Thyroid gland (tissue), 4 donors: ENCODE results near the gene MAB21L3. TPM values are rescaled to one million over a fixed set of nuclear protein-coding genes. Genes with fewer than 3 reads are reported as not detected.

Experiments used
- DNase-seq, 2 donors: peaks; one replicate each; pipeline ENCODE4 v3.0.0-alpha.2; 2019
- H3K27ac ChIP-seq, 3 donors: fragments of 200-600 bp; sonication (generic); 1 replicate in 2 of 3; 2 replicates in 1 of 3; pipeline ENCODE4 v1.5.1; 2016 to 2019; ENCODE audit warnings: mild to moderate bottlenecking in 1 of 3, moderate library complexity in 1 of 3
- H3K27me3 ChIP-seq: fragments of 200-600 bp; sonication (generic); one replicate; pipeline ENCODE4 v1.5.1; 2019
- H3K36me3 ChIP-seq, 2 donors: fragments of 200-600 bp; sonication (generic); one replicate each; pipeline ENCODE4 v1.5.1; 2016 to 2019
- H3K4me1 ChIP-seq, 2 donors: fragments of 200-600 bp; sonication (generic); one replicate each; pipeline ENCODE4 v1.5.1; 2017 to 2019
- H3K4me3 ChIP-seq, 3 donors: fragments of 200-600 bp; sonication (generic); replicated peaks in 1 of 3; 1 replicate in 2 of 3; 2 replicates in 1 of 3; pipeline ENCODE4 v1.5.1; 2016; ENCODE audit warnings: mild to moderate bottlenecking in 1 of 3
- H3K9me3 ChIP-seq: fragments of 200-600 bp; sonication (generic); one replicate; pipeline ENCODE4 v1.5.1; 2017
- CTCF ChIP-seq, 6 experiments: fragments of 200-600 bp in 3 of 6; fragments of 450-650 bp in 3 of 6; sonication (generic) in 3 of 6; IDR thresholded peaks; one replicate each; pipeline ENCODE4 v1.5.1; 2016 to 2019; ENCODE audit warnings: antibody characterized with exemption in 6 of 6, mild to moderate bottlenecking in 2 of 6, inconsistent platforms in 1 of 6, moderate library complexity in 1 of 6
- POLR2A ChIP-seq, 2 donors: fragments of 450-650 bp; IDR thresholded peaks; one replicate each; pipeline ENCODE4 v1.6.1; 2017; ENCODE audit warnings: antibody characterized with exemption in 2 of 2, mild to moderate bottlenecking in 2 of 2, moderate library complexity in 1 of 2
- WGBS, 2 donors: methylation state at CpG; one replicate each; pipeline ENCODE4 v1.1.5; 2017; 5-methylcytosine and 5-hydroxymethylcytosine counted together
- intact Hi-C: fragments of 100-400 bp; cut with DNase I; formaldehyde crosslinking; loops from one replicate; pipeline ENCODE4 v1.15.1; 2023
- total RNA-seq, 4 donors: library from RNA; depleted of rRNA; stranded (reverse); fragments of >200 nt; gene quantifications; one replicate each; pipeline ENCODE4 v1.2.3, GENCODE V29; 2016

The MAB21L3 gene
- total RNA-seq, 4 donors from 2014 or later = 0.34 to 0.89 (median 0.73) TPM

- no peaks in the 10 kb centered on the region for H3K9me3 ChIP-seq
- peaks cover 0 to 20% of the 10 kb centered on the region in 2 donors for H3K4me1 ChIP-seq
- H3K36me3 ChIP-seq = no peaks in the 10 kb centered on the region
- H3K4me3 ChIP-seq = peak overlapping the region in 2 of 3 donors; percentile 12 to 58
- no peak for TF ChIP-seq POLR2A (IDR thresholded peaks at IDR 0.05)
- no peak for TF ChIP-seq CTCF (IDR thresholded peaks at IDR 0.05)
- H3K27ac ChIP-seq = peak overlapping the region; percentile 11 to 78 (median 57)
- 22 to 31% methylated on average over 27 to 31 of the region's 35 CpGs for WGBS, 2 donors
- no peaks in the 10 kb centered on the region for H3K27me3 ChIP-seq
- intact Hi-C loops = no loop called here
- DNase-seq = peak; percentile 33 to 51
Measured at GRCh38 chr1:116167625-116168276, 56.6 kb downstream of the MAB21L3 start.

- 9 to 10% methylated on average over 41 to 42 of the region's 42 CpGs for WGBS, 2 donors
- Histone ChIP-seq H3K4me3 (peak overlapping the region in 2 of 3 donors; percentile 12 to 58), H3K27me3 (no peaks in the 10 kb centered on the region), H3K36me3 (no peaks in the 10 kb centered on the region), H3K9me3 (no peaks in the 10 kb centered on the region), H3K27ac (peak overlapping the region; percentile 11 to 78 (median 57)), H3K4me1 (peaks cover 0 to 20% of the 10 kb centered on the region in 2 donors)
- intact Hi-C loops = no loop called here
- peak; percentile 86 to 90 for DNase-seq
- no peak for TF ChIP-seq POLR2A (IDR thresholded peaks at IDR 0.05)
- peak; percentile 58 to 95 (median 89) for TF ChIP-seq CTCF (IDR thresholded peaks at IDR 0.05)
Measured at GRCh38 chr1:116168277-116169032, 57.3 kb downstream of the MAB21L3 start.

GRCh38 chr1:116169898-116170297, 58.7 kb downstream of the MAB21L3 start:
- TF ChIP-seq POLR2A (IDR thresholded peaks at IDR 0.05) = no peak
- H3K4me1 ChIP-seq = peaks cover 0 to 20% of the 10 kb centered on the region in 2 donors
- H3K4me3 ChIP-seq = no peak overlapping the region
- H3K27me3 ChIP-seq = no peaks in the 10 kb centered on the region
- no peaks in the 10 kb centered on the region for H3K36me3 ChIP-seq
- no peak overlapping the region for H3K27ac ChIP-seq
- DNase-seq = no peak
- WGBS, 2 donors = 89 to 92% methylated on average over 7 of the region's 7 CpGs
- intact Hi-C loops = no loop called here
- no peaks in the 10 kb centered on the region for H3K9me3 ChIP-seq

- no peaks in the 10 kb centered on the region for H3K27me3 ChIP-seq
- intact Hi-C loops = no loop called here
- no peak for DNase-seq
- no peak overlapping the region for H3K27ac ChIP-seq
- no peaks in the 10 kb centered on the region for H3K36me3 ChIP-seq
- peaks cover 0 to 20% of the 10 kb centered on the region in 2 donors for H3K4me1 ChIP-seq
- TF ChIP-seq POLR2A (IDR thresholded peaks at IDR 0.05) = no peak
- TF ChIP-seq CTCF (IDR thresholded peaks at IDR 0.05) = no peak
- H3K9me3 ChIP-seq = no peaks in the 10 kb centered on the region
- H3K4me3 ChIP-seq = no peak overlapping the region
- 93 to 94% methylated on average over 6 of the region's 6 CpGs for WGBS, 2 donors
Measured at GRCh38 chr1:116170721-116171589, 59.8 kb downstream of the MAB21L3 start.

GRCh38 chr1:116172666-116173065, 61.5 kb downstream of the MAB21L3 start:
- H3K9me3 ChIP-seq = no peaks in the 10 kb centered on the region
- no peaks in the 10 kb centered on the region for H3K36me3 ChIP-seq
- 88 to 96% methylated on average over 1 of the region's 1 CpG for WGBS, 2 donors
- no peak for TF ChIP-seq POLR2A (IDR thresholded peaks at IDR 0.05)
- no peak for TF ChIP-seq CTCF (IDR thresholded peaks at IDR 0.05)
- peaks cover 0 to 9% of the 10 kb centered on the region in 2 donors for H3K4me1 ChIP-seq
- no peak overlapping the region for H3K27ac ChIP-seq
- H3K4me3 ChIP-seq = no peak overlapping the region
- DNase-seq = no peak
- H3K27me3 ChIP-seq = no peaks in the 10 kb centered on the region
- intact Hi-C loops = no loop called here
